Left forelimb (tissue), 1 donor: ENCODE results near the gene RINT1.
A peak's percentile ranks its signal among the peaks of the same experiment; 100 is the strongest.

Source experiments
- DNase-seq: peaks from one replicate; pipeline ENCODE4 v3.0.0-alpha.2; 2018; ENCODE audit warnings: low spot score

RINT1 gene

DNA sequence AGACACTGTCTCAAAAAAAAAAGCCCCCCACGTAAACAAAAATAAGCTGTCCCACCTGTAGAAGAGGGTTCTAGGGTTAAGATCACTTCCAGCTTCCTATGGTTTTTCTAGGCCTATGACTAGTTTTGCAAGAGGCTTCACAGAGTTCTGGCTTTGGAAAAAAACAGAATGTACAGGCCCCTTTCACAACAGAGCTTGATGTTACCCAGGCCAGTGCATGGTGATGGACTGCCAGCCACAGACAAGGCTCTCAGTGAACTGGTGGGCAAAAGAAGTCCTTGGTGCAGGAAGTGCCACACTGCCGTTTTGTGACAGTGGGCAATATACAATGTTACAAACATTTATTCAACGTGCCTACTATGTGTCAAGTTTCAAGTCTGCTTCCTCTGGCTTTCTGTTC is 67.5 kb downstream of the RINT1 start:
- no peak for DNase-seq

GRCh38 chr7:105600720-105601550 is 68.9 kb downstream of the RINT1 start:
- peak; percentile 58 for DNase-seq

- DNase-seq, result peak; percentile 9
These were observed 70.6 kb downstream of the RINT1 start for GRCh38 chr7:105602325-105603305.

DNA sequence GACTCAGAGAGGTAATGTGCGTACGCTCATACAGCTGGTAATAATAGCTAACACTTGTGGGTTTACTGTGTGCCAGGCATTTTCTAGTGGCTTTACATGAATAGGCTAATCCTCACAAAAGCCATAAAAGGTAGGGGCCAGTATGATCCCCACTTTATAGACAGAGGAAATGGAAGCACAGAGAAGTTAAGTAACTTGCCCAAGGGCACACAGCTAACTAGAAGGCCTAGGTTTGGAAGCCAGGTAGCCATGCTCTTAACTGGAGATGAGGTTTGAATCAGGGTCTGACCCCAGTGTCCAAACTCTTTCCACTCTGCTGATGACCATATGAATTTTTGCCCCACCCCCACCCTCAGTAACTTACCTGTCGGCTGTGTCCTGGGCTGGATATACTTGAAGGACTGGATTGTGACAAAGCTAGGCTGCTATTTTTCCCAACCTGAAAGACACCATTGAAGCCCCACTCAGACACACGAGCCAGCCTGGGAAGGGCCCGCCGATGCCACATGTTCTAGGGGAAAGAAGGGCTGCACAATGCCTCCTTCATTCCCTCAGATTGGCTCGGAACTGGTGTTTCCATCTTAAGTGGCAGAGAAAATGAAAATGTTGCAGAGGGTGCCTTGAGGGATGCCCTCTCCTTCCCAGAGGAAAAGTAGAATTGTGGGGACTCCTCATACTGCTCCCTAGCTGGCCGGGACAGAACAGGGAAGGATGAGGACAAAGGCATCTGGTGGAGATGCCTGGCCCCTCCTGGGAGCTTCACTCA is 78.3 kb downstream of the RINT1 start:
- no peak for DNase-seq

DNA sequence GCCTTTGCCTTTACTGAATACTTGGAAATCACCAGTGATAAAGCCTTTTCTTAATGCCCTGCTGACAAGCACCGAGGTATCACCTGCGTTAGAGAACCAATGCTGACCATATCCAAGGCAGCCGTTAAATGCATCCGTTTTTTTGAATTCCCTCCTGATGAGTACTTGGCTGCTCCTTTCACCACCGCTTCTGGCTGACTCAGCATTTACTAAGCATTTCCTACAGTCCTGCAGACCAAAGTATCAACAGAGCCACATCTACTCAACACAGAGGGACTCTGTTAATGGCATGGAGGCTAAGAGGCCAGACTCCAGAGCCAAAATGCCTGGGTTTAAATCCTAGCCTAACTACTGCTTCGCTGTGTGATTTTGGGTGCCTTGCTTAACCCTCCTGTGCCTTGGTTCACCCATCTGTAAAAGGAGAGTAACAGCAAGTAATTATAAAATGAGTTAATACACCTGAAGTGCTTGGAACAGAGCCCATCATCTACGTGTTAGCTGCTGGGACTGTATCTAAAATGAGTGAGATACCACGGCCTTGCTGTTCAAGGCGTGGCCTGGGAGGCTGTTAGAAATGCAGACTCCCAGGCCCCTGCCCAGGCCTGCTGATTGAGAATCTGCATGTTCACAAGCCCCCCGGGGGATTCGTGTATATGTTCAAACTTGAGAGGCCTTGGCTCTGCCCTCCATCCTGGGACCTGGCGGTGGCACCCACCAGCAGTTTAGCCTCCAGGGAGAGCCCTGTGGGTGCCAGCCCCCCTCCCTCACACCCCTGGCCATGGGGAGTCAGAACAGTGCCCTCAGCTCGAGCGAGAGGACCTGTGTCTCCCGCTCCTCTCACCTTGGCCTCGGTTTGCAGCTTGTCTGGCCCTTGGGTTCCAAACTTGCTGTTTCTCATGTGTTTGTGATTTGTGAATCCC is 80.1 kb downstream of the RINT1 start:
- DNase-seq, result no peak

- no peak for DNase-seq
These were observed 80.8 kb downstream of the RINT1 start for GRCh38 chr7:105612806-105613205.

GRCh38 chr7:105613611-105614330 is 81.8 kb downstream of the RINT1 start:
- DNase-seq, result no peak

- DNase-seq, result no peak
These were observed 82.4 kb downstream of the RINT1 start for GRCh38 chr7:105614341-105614840.
